ENCODE measurements around the gene UBE2E1. TPM values are rescaled to one million over a fixed set of nuclear protein-coding genes. Genes with fewer than 3 reads are reported as not detected.

The UBE2E1 gene
- total and polyA plus RNA-seq, 4 donors: 6.6 to 31.8 (median 25.4) TPM

DNA sequence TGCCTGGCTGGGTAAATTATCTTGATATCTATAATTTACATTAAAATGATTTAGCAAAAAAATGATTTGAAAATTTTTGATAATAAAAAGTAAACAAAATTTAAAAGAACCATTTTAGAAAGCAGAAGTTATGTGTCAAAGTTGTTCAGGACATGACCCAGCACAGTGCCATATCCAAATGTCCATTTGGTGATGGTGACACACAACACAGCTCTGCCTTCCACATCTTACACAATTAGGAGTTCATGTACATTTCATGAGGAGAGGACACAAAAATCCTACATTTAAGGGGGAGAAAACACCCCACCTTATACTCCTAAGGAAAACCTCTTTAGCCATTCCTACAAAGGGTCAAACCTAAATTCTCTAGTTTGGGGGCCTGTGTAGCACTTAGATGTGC is 10.7 kb upstream of the UBE2E1 start:
- no peak overlapping the region for H3K9ac ChIP-seq (ENCODE audit: low read depth in 1 of 2, low read length in 2 of 2)
- no peaks in the 10 kb centered on the region for H3K27me3 ChIP-seq (ENCODE audit: control insufficient read depth in 4 of 4, insufficient read depth in 4 of 4, low read length in 3 of 4)
- no peaks in the 10 kb centered on the region for H3K4me1 ChIP-seq (ENCODE audit: control insufficient read depth in 4 of 4, insufficient read depth in 4 of 4, low read length in 3 of 4)
- H3K27ac ChIP-seq (ENCODE audit: low read depth in 1 of 2, low read length in 2 of 2): no peak overlapping the region
- no peaks in the 10 kb centered on the region for H3K36me3 ChIP-seq (ENCODE audit: control insufficient read depth in 4 of 4, insufficient read depth in 3 of 4, low read depth in 1 of 4, low read length in 3 of 4)
- H3K9me3 ChIP-seq (ENCODE audit: control insufficient read depth in 4 of 4, low read length in 3 of 4): no peaks in the 10 kb centered on the region
- no peak overlapping the region for H3K4me3 ChIP-seq (ENCODE audit: low read depth in 1 of 3, low read length in 3 of 3)
- TF ChIP-seq, protein P1, sequence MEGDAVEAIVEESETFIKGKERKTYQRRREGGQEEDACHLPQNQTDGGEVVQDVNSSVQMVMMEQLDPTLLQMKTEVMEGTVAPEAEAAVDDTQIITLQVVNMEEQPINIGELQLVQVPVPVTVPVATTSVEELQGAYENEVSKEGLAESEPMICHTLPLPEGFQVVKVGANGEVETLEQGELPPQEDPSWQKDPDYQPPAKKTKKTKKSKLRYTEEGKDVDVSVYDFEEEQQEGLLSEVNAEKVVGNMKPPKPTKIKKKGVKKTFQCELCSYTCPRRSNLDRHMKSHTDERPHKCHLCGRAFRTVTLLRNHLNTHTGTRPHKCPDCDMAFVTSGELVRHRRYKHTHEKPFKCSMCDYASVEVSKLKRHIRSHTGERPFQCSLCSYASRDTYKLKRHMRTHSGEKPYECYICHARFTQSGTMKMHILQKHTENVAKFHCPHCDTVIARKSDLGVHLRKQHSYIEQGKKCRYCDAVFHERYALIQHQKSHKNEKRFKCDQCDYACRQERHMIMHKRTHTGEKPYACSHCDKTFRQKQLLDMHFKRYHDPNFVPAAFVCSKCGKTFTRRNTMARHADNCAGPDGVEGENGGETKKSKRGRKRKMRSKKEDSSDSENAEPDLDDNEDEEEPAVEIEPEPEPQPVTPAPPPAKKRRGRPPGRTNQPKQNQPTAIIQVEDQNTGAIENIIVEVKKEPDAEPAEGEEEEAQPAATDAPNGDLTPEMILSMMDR (IDR thresholded peaks at IDR 0.05; ENCODE audit: low read depth, low read length, missing input control): no peak
- no peak for TF ChIP-seq EGR1 (IDR thresholded peaks at IDR 0.05; ENCODE audit: low read depth in 2 of 2)
- TF ChIP-seq YY1 (IDR thresholded peaks at IDR 0.05): no peak
- no peak for TF ChIP-seq TAF1 (conservative IDR thresholded peaks at IDR 0.05)
- DNase-seq (ENCODE audit: low spot score): no peak

DNA sequence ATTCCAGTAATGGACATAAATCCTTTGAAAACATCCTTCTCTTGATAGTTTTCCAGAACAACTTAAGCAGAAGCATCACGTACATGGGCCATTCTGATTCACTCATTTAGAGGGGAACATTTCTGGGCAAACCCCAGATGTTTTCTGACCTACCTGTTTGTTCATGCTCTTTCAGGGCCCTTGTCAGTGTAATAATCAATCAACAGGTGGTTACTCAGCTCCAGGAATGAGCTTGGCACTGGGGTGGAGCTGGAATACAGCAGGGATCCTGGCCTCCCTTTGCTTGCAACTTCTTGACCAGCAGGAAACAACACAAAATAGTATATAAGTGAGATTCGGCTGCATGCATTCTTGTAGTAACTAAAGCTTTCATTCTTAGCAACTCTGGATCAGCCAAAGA is 9.2 kb upstream of the UBE2E1 start:
- Histone ChIP-seq H3K4me3 (ENCODE audit: low read depth in 1 of 3, low read length in 3 of 3) (no peak overlapping the region), H3K9ac (ENCODE audit: low read depth in 1 of 2, low read length in 2 of 2) (no peak overlapping the region), H3K4me1 (ENCODE audit: control insufficient read depth in 4 of 4, insufficient read depth in 4 of 4, low read length in 3 of 4) (no peaks in the 10 kb centered on the region), H3K9me3 (ENCODE audit: control insufficient read depth in 4 of 4, low read length in 3 of 4) (no peaks in the 10 kb centered on the region), H3K27me3 (ENCODE audit: control insufficient read depth in 4 of 4, insufficient read depth in 4 of 4, low read length in 3 of 4) (no peaks in the 10 kb centered on the region), H3K36me3 (ENCODE audit: control insufficient read depth in 4 of 4, insufficient read depth in 3 of 4, low read depth in 1 of 4, low read length in 3 of 4) (no peaks in the 10 kb centered on the region), H3K27ac (ENCODE audit: low read depth in 1 of 2, low read length in 2 of 2) (no peak overlapping the region)
- TF ChIP-seq GABPA (IDR thresholded peaks at IDR 0.05 in 1 of 2, conservative IDR thresholded peaks at IDR 0.05 in 1 of 2) (no peak), RAD21 (IDR thresholded peaks at IDR 0.05) (no peak), SP1 (IDR thresholded peaks at IDR 0.05) (no peak), FOXA2 (IDR thresholded peaks at IDR 0.05) (no peak)
- TF ChIP-seq, protein P2, sequence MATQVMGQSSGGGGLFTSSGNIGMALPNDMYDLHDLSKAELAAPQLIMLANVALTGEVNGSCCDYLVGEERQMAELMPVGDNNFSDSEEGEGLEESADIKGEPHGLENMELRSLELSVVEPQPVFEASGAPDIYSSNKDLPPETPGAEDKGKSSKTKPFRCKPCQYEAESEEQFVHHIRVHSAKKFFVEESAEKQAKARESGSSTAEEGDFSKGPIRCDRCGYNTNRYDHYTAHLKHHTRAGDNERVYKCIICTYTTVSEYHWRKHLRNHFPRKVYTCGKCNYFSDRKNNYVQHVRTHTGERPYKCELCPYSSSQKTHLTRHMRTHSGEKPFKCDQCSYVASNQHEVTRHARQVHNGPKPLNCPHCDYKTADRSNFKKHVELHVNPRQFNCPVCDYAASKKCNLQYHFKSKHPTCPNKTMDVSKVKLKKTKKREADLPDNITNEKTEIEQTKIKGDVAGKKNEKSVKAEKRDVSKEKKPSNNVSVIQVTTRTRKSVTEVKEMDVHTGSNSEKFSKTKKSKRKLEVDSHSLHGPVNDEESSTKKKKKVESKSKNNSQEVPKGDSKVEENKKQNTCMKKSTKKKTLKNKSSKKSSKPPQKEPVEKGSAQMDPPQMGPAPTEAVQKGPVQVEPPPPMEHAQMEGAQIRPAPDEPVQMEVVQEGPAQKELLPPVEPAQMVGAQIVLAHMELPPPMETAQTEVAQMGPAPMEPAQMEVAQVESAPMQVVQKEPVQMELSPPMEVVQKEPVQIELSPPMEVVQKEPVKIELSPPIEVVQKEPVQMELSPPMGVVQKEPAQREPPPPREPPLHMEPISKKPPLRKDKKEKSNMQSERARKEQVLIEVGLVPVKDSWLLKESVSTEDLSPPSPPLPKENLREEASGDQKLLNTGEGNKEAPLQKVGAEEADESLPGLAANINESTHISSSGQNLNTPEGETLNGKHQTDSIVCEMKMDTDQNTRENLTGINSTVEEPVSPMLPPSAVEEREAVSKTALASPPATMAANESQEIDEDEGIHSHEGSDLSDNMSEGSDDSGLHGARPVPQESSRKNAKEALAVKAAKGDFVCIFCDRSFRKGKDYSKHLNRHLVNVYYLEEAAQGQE (IDR thresholded peaks at IDR 0.05): no peak
- WGBS: 84% methylated on average over 2 of the region's 2 CpGs
- no peak for DNase-seq (ENCODE audit: low spot score)

DNA sequence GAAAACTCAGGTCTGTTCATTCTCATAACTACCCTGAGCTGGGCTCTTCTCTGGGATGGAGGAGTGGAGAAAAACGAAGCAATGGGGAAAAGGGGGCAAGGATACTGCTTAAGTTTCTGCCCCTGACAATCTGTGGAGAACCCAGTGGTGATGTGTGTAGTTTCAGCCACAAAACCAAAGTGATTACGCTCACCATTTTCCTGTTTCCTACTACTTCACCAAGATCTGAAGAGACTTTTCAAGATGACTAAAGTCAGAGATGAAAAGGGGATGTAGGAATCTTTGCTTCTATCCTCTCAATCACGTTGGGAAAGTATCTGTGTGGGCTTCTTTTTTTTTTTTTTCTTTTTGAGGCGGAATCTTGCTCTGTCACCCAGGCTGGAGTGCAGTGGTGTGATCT is 8.3 kb upstream of the UBE2E1 start:
- 79% methylated on average over 4 of the region's 4 CpGs for WGBS
- DNase-seq (ENCODE audit: low spot score): no peak
- H3K36me3 ChIP-seq (ENCODE audit: control insufficient read depth in 4 of 4, insufficient read depth in 3 of 4, low read depth in 1 of 4, low read length in 3 of 4): no peaks in the 10 kb centered on the region
- no peak overlapping the region for H3K4me3 ChIP-seq (ENCODE audit: low read depth in 1 of 3, low read length in 3 of 3)
- no peak overlapping the region for H3K27ac ChIP-seq (ENCODE audit: low read depth in 1 of 2, low read length in 2 of 2)
- H3K9me3 ChIP-seq (ENCODE audit: control insufficient read depth in 4 of 4, low read length in 3 of 4): no peaks in the 10 kb centered on the region
- TF ChIP-seq NR2F2 (IDR thresholded peaks at IDR 0.05): no peak
- TF ChIP-seq, protein P3, sequence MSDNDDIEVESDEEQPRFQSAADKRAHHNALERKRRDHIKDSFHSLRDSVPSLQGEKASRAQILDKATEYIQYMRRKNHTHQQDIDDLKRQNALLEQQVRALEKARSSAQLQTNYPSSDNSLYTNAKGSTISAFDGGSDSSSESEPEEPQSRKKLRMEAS (IDR thresholded peaks at IDR 0.05): no peak
- no peak for TF ChIP-seq EGR1 (IDR thresholded peaks at IDR 0.05; ENCODE audit: low read depth in 2 of 2)
- no peaks in the 10 kb centered on the region for H3K27me3 ChIP-seq (ENCODE audit: control insufficient read depth in 4 of 4, insufficient read depth in 4 of 4, low read length in 3 of 4)
- no peaks in the 10 kb centered on the region for H3K4me1 ChIP-seq (ENCODE audit: control insufficient read depth in 4 of 4, insufficient read depth in 4 of 4, low read length in 3 of 4)
- no peak overlapping the region for H3K9ac ChIP-seq (ENCODE audit: low read depth in 1 of 2, low read length in 2 of 2)

Data from liver (tissue), 9 donors.